Ishikawa (cell line): ENCODE data around the gene C7orf57.
A peak's percentile ranks its signal among the peaks of the same experiment; 100 is the strongest.

Experiments used
- CEBPB ChIP-seq: IDR thresholded peaks from 2 replicates; pipeline ENCODE4 v1.6.1; 2012
- CREB1 ChIP-seq: IDR thresholded peaks from 2 replicates; pipeline ENCODE4 v1.6.1; 2012; ENCODE audit warnings: low read depth
- EGR1 ChIP-seq: IDR thresholded peaks from 2 replicates; pipeline ENCODE4 v1.6.1; 2012
- EP300 ChIP-seq: IDR thresholded peaks from 2 replicates; pipeline ENCODE4 v1.6.1; 2012; ENCODE audit warnings: borderline replicate concordance
- FOXM1 ChIP-seq: IDR thresholded peaks from 2 replicates; pipeline ENCODE4 v1.6.1; 2012; ENCODE audit warnings: low read depth, borderline replicate concordance
- NFIC ChIP-seq: IDR thresholded peaks from 2 replicates; pipeline ENCODE4 v1.6.1; 2012
- RAD21 ChIP-seq: IDR thresholded peaks from 2 replicates; pipeline ENCODE4 v1.6.1; 2012; ENCODE audit warnings: low read depth
- TAF1 ChIP-seq: IDR thresholded peaks from 2 replicates; pipeline ENCODE4 v1.6.1; 2012; ENCODE audit warnings: low read depth, mild to moderate bottlenecking
- TCF12 ChIP-seq: IDR thresholded peaks from 2 replicates; pipeline ENCODE4 v1.6.1; 2012; ENCODE audit warnings: low read depth
- TEAD4 ChIP-seq: IDR thresholded peaks from 2 replicates; pipeline ENCODE4 v1.6.1; 2012
- USF1 ChIP-seq: IDR thresholded peaks from 2 replicates; pipeline ENCODE4 v1.6.1; 2012
- YY1 ChIP-seq: IDR thresholded peaks from 2 replicates; pipeline ENCODE4 v1.6.1; 2012; ENCODE audit warnings: low read depth
- ZBTB7A ChIP-seq: IDR thresholded peaks from 2 replicates; pipeline ENCODE4 v1.6.1; 2012; ENCODE audit warnings: low read depth
- TF ChIP-seq, protein P1 (sequence below): IDR thresholded peaks from 2 replicates; pipeline ENCODE4 v1.6.1; 2012; ENCODE audit warnings: low read depth, mild to moderate bottlenecking
- TF ChIP-seq, protein P2 (sequence below): IDR thresholded peaks from 2 replicates; pipeline ENCODE4 v1.6.1; 2012

Gene C7orf57

GRCh38 chr7:48074204-48074654, 38.9 kb downstream of the C7orf57 start:
- no peak for TF ChIP-seq TAF1
- no peak for TF ChIP-seq NFIC
- no peak for TF ChIP-seq YY1
- TF ChIP-seq EGR1 = no peak
- TF ChIP-seq FOXM1 = no peak
- no peak for TF ChIP-seq ZBTB7A
- TF ChIP-seq, protein P1, sequence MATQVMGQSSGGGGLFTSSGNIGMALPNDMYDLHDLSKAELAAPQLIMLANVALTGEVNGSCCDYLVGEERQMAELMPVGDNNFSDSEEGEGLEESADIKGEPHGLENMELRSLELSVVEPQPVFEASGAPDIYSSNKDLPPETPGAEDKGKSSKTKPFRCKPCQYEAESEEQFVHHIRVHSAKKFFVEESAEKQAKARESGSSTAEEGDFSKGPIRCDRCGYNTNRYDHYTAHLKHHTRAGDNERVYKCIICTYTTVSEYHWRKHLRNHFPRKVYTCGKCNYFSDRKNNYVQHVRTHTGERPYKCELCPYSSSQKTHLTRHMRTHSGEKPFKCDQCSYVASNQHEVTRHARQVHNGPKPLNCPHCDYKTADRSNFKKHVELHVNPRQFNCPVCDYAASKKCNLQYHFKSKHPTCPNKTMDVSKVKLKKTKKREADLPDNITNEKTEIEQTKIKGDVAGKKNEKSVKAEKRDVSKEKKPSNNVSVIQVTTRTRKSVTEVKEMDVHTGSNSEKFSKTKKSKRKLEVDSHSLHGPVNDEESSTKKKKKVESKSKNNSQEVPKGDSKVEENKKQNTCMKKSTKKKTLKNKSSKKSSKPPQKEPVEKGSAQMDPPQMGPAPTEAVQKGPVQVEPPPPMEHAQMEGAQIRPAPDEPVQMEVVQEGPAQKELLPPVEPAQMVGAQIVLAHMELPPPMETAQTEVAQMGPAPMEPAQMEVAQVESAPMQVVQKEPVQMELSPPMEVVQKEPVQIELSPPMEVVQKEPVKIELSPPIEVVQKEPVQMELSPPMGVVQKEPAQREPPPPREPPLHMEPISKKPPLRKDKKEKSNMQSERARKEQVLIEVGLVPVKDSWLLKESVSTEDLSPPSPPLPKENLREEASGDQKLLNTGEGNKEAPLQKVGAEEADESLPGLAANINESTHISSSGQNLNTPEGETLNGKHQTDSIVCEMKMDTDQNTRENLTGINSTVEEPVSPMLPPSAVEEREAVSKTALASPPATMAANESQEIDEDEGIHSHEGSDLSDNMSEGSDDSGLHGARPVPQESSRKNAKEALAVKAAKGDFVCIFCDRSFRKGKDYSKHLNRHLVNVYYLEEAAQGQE = no peak
- TF ChIP-seq EP300 = no peak
- TF ChIP-seq CREB1 = no peak
- TF ChIP-seq USF1 = no peak
- TF ChIP-seq TCF12 = no peak
- no peak for TF ChIP-seq TEAD4
- no peak for TF ChIP-seq RAD21
- TF ChIP-seq, protein P2, sequence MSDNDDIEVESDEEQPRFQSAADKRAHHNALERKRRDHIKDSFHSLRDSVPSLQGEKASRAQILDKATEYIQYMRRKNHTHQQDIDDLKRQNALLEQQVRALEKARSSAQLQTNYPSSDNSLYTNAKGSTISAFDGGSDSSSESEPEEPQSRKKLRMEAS = no peak
- no peak for TF ChIP-seq CEBPB

DNA sequence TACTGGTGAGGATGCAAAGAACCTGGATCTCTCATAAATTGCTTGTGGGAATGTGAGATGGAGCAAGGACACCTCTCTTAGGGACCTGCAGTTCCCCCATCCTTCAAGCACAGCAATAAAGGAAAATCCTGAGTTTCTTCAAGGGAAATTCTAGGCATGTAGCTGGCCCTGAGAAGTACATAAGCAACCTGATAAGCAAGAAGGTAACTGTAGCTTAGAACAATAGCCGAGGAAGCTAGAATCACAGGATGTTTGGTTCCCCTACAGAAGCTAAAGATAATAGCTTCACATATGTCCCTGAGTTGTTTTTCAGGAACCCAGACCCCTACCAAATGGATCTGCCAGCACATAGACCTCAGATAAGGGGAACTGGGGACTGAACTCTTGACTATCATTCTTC, 42.1 kb downstream of the C7orf57 start:
- no peak for TF ChIP-seq CREB1
- TF ChIP-seq TAF1 = no peak
- no peak for TF ChIP-seq EGR1
- TF ChIP-seq ZBTB7A = no peak
- no peak for TF ChIP-seq YY1
- TF ChIP-seq EP300 = no peak
- TF ChIP-seq FOXM1 = no peak
- TF ChIP-seq USF1 = no peak
- TF ChIP-seq CEBPB = no peak
- TF ChIP-seq NFIC = no peak
- TF ChIP-seq RAD21 = no peak

DNA sequence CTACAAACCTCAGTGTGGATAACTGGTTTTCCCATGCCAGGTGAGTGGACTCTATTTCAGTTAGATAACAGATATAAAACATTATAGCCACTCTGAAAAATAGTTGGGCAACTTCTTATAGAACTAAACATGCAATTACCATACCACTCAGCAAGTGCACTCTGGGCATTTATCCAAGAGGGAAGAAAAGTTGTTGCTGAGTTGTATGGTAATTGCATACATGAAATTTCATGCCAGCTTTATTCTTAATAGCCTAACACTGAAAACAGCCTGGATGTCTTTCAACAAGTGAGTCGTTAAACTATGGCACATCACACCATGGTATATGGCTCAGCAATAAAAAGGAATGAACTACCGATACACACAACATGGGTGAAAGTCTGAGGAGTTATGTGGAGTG, 43.1 kb downstream of the C7orf57 start:
- no peak for TF ChIP-seq ZBTB7A
- TF ChIP-seq EGR1 = no peak
- TF ChIP-seq FOXM1 = no peak
- TF ChIP-seq, protein P2 = no peak
- TF ChIP-seq NFIC = peak; percentile 44
- TF ChIP-seq, protein P1 = no peak
- no peak for TF ChIP-seq YY1
- no peak for TF ChIP-seq EP300
- no peak for TF ChIP-seq RAD21

GRCh38 chr7:48083114-48083830, 47.9 kb downstream of the C7orf57 start:
- no peak for TF ChIP-seq CREB1
- TF ChIP-seq EGR1 = no peak
- no peak for TF ChIP-seq USF1
- TF ChIP-seq, protein P2 = no peak
- no peak for TF ChIP-seq RAD21
- TF ChIP-seq FOXM1 = no peak
- TF ChIP-seq, protein P1 = no peak
- no peak for TF ChIP-seq TCF12
- TF ChIP-seq NFIC = no peak
- no peak for TF ChIP-seq YY1
- no peak for TF ChIP-seq TEAD4
- no peak for TF ChIP-seq EP300
- TF ChIP-seq TAF1 = no peak
- TF ChIP-seq CEBPB = no peak
- TF ChIP-seq ZBTB7A = no peak
